Spleen (tissue), 7 donors: ENCODE results near the gene EVA1A.

Source experiments
- POLR2A ChIP-seq, 3 donors: fragments of 450-650 bp; IDR thresholded peaks; one replicate each; pipeline ENCODE4 v1.5.1; 2017; ENCODE audit warnings: antibody characterized with exemption in 3 of 3, mild to moderate bottlenecking in 1 of 3
- TF ChIP-seq, protein P1 (sequence below), 11 experiments: fragments of 200-600 bp in 7 of 11; fragments of 450-650 bp in 4 of 11; sonication (generic) in 4 of 11; IDR thresholded peaks in 8 of 11; conservative IDR thresholded peaks in 3 of 11; 1 replicate in 7 of 11; 2 replicates in 4 of 11; pipeline versions ENCODE4 v1.4.0 to v1.8.0; 2016 to 2021; ENCODE audit warnings: antibody characterized with exemption in 11 of 11, inconsistent platforms in 4 of 11, mild to moderate bottlenecking in 1 of 11
- donor health status: DM: no; HTN: no; CAD: no; lungs with moderate emphysema.
- donor health status: DM: no; HTN: no; CAD: no.
- donor health status: DM: no; HTN: no; CAD: no.

DNA sequence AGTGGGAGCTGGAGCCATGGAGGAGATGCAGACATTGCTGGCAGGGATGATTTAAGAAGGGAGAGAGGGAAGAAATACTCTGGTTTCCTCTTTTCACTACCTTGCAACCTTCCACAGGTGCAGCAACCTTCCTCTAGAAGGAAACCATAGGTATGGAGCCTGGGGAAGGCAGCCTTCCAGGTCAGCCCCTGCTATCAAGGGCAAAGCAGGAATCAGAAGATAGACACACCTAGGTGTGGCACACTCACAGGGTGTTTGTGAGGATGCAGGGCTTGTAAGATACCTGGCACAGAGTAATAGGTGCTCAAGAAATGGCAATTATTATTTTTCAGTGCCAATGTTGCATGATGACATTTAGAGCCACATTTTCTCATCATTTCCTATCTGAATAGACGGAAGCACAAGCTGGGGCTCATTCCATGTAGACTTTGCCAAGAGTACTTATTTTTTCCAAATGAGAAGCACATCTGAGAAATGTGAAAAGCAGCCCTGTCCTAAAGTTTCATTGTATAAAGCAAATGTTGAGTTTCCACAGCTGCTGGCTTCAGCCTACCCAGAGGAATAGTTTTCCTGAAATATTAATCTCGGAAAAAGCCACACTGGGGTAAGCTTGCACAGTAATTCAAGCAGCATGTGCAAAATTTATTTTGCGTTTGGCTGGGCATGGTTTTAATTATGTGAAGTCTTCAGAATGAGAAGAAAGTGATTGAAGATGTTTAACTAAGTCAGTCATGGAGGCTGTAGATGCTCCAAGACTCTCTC lies 20.6 kb downstream of the EVA1A start:
- TF ChIP-seq, protein P1, sequence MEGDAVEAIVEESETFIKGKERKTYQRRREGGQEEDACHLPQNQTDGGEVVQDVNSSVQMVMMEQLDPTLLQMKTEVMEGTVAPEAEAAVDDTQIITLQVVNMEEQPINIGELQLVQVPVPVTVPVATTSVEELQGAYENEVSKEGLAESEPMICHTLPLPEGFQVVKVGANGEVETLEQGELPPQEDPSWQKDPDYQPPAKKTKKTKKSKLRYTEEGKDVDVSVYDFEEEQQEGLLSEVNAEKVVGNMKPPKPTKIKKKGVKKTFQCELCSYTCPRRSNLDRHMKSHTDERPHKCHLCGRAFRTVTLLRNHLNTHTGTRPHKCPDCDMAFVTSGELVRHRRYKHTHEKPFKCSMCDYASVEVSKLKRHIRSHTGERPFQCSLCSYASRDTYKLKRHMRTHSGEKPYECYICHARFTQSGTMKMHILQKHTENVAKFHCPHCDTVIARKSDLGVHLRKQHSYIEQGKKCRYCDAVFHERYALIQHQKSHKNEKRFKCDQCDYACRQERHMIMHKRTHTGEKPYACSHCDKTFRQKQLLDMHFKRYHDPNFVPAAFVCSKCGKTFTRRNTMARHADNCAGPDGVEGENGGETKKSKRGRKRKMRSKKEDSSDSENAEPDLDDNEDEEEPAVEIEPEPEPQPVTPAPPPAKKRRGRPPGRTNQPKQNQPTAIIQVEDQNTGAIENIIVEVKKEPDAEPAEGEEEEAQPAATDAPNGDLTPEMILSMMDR (IDR thresholded peaks at IDR 0.05 in 8 of 11, conservative IDR thresholded peaks at IDR 0.05 in 3 of 11) = no peak
- no peak for TF ChIP-seq POLR2A (IDR thresholded peaks at IDR 0.05)
